ENCODE measurements around the gene GRK3.

- no peak for TF ChIP-seq CTCF (IDR thresholded peaks at IDR 0.05)
- TF ChIP-seq POLR2A (IDR thresholded peaks at IDR 0.05): no peak
These were observed 1.9 kb downstream of the GRK3 start for GRCh38 chr22:25566186-25566897.
